ENCODE results near the gene HEXD. TPM values are rescaled to one million over a fixed set of nuclear protein-coding genes. Genes with fewer than 3 reads are reported as not detected.

The HEXD gene
- total and polyA plus RNA-seq, 5 donors from 2014 or later: 9.7 to 42.8 (median 12.0) TPM

DNA sequence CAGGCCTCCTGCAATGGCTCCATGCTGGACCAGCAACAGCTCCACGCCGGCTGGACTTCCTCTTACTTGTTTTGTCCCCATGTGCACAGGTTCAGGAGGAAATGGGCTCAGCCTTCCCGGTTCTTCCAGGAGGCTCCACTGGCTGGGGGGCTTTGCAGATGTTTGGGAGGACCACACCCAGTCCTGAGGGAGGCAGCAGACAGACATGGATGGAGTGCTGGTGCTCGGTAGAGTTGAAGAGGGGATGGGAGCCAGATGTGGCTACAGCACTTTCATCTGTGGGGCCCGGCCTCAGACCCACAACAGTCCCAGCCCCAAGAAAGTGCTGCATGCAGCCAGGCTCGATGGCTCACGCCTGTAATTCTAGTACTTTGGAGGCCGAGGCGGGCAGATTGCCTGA is 62.2 kb downstream of the HEXD start:
- Histone ChIP-seq H3K9me3 (ENCODE audit: control insufficient read depth in 2 of 2, low read length in 2 of 2) (no peaks in the 10 kb centered on the region), H3K4me1 (ENCODE audit: control insufficient read depth, insufficient read depth, low read length, poor library complexity, severe bottlenecking) (no peaks in the 10 kb centered on the region), H3K4me3 (ENCODE audit: low read depth, low read length) (no peak overlapping the region), H3K36me3 (ENCODE audit: control insufficient read depth, insufficient read depth, low read length) (peaks cover 70% of the 10 kb centered on the region), H3K27ac (ENCODE audit: insufficient read depth, low read length, poor library complexity, severe bottlenecking) (no peak overlapping the region), H3K27me3 (ENCODE audit: control insufficient read depth, insufficient read depth, low read length) (no peaks in the 10 kb centered on the region)
- Mint-ChIP-seq H3K4me3 (no peak overlapping the region), H3K4me1 (peaks cover 0 to 5% (median under 1%) of the 10 kb centered on the region in 4 donors), H3K27ac (no peak overlapping the region), H3K36me3 (peaks cover 21% of the 10 kb centered on the region), H3K9me3 (no peaks in the 10 kb centered on the region), H3K27me3 (no peaks in the 10 kb centered on the region)
- DNase-seq: no peak
- ATAC-seq (ENCODE audit: low read depth in 2 of 2): no peak

DNA sequence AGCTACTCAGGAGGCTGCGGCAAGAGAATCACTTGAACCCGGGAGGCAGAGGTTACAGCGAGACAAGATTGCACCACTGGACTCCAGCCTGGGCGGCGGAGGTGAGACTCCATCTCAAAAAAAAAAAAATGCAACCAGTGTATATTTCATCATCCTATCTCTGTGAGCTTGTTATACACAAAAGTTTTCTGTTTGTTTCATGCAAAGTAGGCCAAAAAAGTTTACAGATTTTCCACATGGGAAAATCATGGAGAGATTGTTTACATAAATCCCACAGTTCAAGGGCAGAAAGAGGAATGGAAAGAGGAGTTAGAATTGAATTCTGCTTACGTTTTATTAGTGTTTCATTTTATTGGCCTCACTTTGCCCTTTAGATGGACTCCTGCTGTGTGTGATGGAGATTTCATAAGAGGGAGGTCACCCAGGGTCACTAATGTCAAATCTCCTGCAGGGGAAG is 65.1 kb downstream of the HEXD start:
- Mint-ChIP-seq H3K27ac (peak overlapping the region in 1 of 3 donors; percentile 5), H3K36me3 (peaks cover 28% of the 10 kb centered on the region), H3K9me3 (no peaks in the 10 kb centered on the region), H3K4me3 (no peak overlapping the region), H3K4me1 (peaks cover 0 to 17% (median 4%) of the 10 kb centered on the region in 4 donors), H3K27me3 (no peaks in the 10 kb centered on the region)
- Histone ChIP-seq H3K27ac (ENCODE audit: insufficient read depth, low read length, poor library complexity, severe bottlenecking) (no peak overlapping the region), H3K9me3 (ENCODE audit: control insufficient read depth in 2 of 2, low read length in 2 of 2) (no peaks in the 10 kb centered on the region), H3K4me1 (ENCODE audit: control insufficient read depth, insufficient read depth, low read length, poor library complexity, severe bottlenecking) (peaks cover 9% of the 10 kb centered on the region), H3K27me3 (ENCODE audit: control insufficient read depth, insufficient read depth, low read length) (no peaks in the 10 kb centered on the region), H3K36me3 (ENCODE audit: control insufficient read depth, insufficient read depth, low read length) (peaks cover 82% of the 10 kb centered on the region), H3K4me3 (ENCODE audit: low read depth, low read length) (no peak overlapping the region)
- DNase-seq (no peak), ATAC-seq (ENCODE audit: low read depth in 2 of 2) (no peak)

DNA sequence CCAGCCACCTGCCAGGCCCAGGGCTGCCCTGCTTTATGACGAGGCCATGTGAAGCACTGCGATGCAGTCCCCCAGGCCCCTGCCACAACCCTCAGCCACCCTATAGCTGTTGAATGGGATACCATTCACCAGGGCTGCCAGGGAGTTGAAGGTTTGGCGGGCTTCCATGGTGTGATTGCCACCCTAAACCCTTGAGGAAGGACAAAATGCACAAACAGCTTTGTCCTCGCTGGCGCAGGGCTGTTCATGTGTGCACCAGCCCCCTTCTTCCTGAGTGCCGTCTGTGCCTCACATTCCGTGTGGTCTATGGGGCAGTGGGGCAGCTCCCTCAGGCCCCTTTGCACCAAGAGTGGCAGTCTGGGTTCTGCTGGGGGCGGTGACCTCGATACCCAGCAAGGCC is 65.7 kb downstream of the HEXD start:
- H3K27me3 Mint-ChIP-seq: no peaks in the 10 kb centered on the region
- no peak for ATAC-seq (ENCODE audit: low read depth in 2 of 2)
- no peak overlapping the region for H3K4me3 ChIP-seq (ENCODE audit: low read depth, low read length)
- H3K4me1 Mint-ChIP-seq: peaks cover 0 to 17% (median 4%) of the 10 kb centered on the region in 4 donors
- no peaks in the 10 kb centered on the region for H3K27me3 ChIP-seq (ENCODE audit: control insufficient read depth, insufficient read depth, low read length)
- H3K27ac Mint-ChIP-seq: no peak overlapping the region
- no peaks in the 10 kb centered on the region for H3K9me3 ChIP-seq (ENCODE audit: control insufficient read depth in 2 of 2, low read length in 2 of 2)
- no peak for DNase-seq
- no peak overlapping the region for H3K27ac ChIP-seq (ENCODE audit: insufficient read depth, low read length, poor library complexity, severe bottlenecking)
- peaks cover 9% of the 10 kb centered on the region for H3K4me1 ChIP-seq (ENCODE audit: control insufficient read depth, insufficient read depth, low read length, poor library complexity, severe bottlenecking)
- no peaks in the 10 kb centered on the region for H3K9me3 Mint-ChIP-seq
- H3K4me3 Mint-ChIP-seq: no peak overlapping the region
- H3K36me3 Mint-ChIP-seq: peaks cover 28% of the 10 kb centered on the region
- peaks cover 77% of the 10 kb centered on the region for H3K36me3 ChIP-seq (ENCODE audit: control insufficient read depth, insufficient read depth, low read length)

DNA sequence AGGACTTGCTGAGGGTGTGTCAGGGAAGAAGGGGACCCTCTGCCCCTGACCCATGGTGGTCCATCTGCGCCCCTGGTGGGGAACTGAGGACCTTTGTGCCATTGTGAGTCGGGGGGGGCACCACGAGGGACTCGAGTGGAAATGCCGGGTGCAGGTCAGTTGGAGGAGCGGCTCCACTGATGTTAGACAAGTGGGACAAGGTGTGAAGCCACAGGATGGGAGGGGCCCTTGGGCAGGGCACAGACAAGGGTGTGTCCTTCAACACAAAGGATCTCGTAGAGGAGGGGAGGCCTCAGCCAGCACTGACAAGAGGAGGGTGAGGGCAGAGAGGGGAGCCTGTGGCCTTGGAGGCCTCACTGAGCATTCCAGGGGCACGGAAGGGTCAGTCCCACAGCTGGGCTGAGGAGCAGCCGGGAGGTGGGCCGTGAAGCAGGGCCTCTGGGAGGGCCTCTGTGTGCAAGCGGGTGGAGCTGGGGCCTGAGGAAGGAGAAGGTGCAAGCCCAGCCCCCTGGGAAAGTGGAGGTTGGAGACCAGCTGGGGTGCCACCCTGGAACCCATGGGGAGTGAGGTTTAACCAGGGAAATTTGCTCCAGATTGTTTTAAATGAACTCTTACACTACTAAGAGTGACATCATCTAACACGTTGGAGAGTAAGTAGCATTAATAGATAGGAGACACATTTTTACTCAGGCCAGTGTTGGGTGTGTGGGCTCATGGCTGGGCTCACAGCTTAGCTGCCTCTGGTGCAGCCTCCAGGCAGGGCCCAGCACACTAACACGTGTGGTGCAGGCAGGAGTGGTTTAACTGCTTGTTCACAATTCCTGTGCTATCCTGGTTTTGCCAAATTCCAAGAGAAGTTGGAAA is 68.3 kb downstream of the HEXD start:
- H3K27ac ChIP-seq (ENCODE audit: insufficient read depth, low read length, poor library complexity, severe bottlenecking): no peak overlapping the region
- no peaks in the 10 kb centered on the region for H3K9me3 Mint-ChIP-seq
- no peak overlapping the region for H3K4me3 ChIP-seq (ENCODE audit: low read depth, low read length)
- peaks cover 0 to 16% (median 4%) of the 10 kb centered on the region in 4 donors for H3K4me1 Mint-ChIP-seq
- no peaks in the 10 kb centered on the region for H3K27me3 Mint-ChIP-seq
- ATAC-seq (ENCODE audit: low read depth in 2 of 2) (no peak), DNase-seq (peak in 1 of 3 donors; percentile 67)
- peaks cover 28% of the 10 kb centered on the region for H3K36me3 Mint-ChIP-seq
- peak overlapping the region; percentile 72 to 91 (median 82) for H3K27ac Mint-ChIP-seq
- H3K4me1 ChIP-seq (ENCODE audit: control insufficient read depth, insufficient read depth, low read length, poor library complexity, severe bottlenecking): peaks cover 9% of the 10 kb centered on the region
- no peaks in the 10 kb centered on the region for H3K9me3 ChIP-seq (ENCODE audit: control insufficient read depth in 2 of 2, low read length in 2 of 2)
- peaks cover 55% of the 10 kb centered on the region for H3K36me3 ChIP-seq (ENCODE audit: control insufficient read depth, insufficient read depth, low read length)
- H3K4me3 Mint-ChIP-seq: peak overlapping the region in 2 of 4 donors; percentile 56 to 68
- no peaks in the 10 kb centered on the region for H3K27me3 ChIP-seq (ENCODE audit: control insufficient read depth, insufficient read depth, low read length)

DNA sequence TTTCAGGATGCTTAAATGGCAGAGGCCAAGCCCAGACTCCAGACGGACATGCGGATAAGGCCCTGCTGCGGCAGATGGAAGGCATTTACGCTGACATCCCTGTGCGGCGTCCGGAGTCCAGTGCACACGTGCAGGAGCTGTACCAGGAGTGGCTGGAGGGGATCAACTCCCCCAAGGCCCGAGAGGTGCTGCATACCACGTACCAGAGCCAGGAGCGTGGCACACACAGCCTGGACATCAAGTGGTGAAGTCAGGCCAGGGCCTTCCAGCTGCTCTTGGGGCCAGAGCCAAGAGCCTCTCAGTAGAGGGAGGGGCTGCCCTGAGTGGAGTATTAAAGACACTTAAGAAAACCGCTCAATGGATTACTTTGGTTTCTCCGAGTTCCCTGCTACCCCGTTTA is 69.8 kb downstream of the HEXD start:
- Mint-ChIP-seq H3K9me3 (no peaks in the 10 kb centered on the region), H3K27me3 (no peaks in the 10 kb centered on the region), H3K36me3 (peaks cover 20% of the 10 kb centered on the region), H3K27ac (peak overlapping the region in 1 of 3 donors; percentile 24), H3K4me3 (no peak overlapping the region), H3K4me1 (peaks cover 0 to 16% (median 4%) of the 10 kb centered on the region in 4 donors)
- DNase-seq: no peak
- no peak overlapping the region for H3K4me3 ChIP-seq (ENCODE audit: low read depth, low read length)
- no peak overlapping the region for H3K27ac ChIP-seq (ENCODE audit: insufficient read depth, low read length, poor library complexity, severe bottlenecking)
- no peaks in the 10 kb centered on the region for H3K9me3 ChIP-seq (ENCODE audit: control insufficient read depth in 2 of 2, low read length in 2 of 2)
- H3K27me3 ChIP-seq (ENCODE audit: control insufficient read depth, insufficient read depth, low read length): no peaks in the 10 kb centered on the region
- H3K4me1 ChIP-seq (ENCODE audit: control insufficient read depth, insufficient read depth, low read length, poor library complexity, severe bottlenecking): peaks cover 9% of the 10 kb centered on the region
- no peak for ATAC-seq (ENCODE audit: low read depth in 2 of 2)
- peaks cover 41% of the 10 kb centered on the region for H3K36me3 ChIP-seq (ENCODE audit: control insufficient read depth, insufficient read depth, low read length)

DNA sequence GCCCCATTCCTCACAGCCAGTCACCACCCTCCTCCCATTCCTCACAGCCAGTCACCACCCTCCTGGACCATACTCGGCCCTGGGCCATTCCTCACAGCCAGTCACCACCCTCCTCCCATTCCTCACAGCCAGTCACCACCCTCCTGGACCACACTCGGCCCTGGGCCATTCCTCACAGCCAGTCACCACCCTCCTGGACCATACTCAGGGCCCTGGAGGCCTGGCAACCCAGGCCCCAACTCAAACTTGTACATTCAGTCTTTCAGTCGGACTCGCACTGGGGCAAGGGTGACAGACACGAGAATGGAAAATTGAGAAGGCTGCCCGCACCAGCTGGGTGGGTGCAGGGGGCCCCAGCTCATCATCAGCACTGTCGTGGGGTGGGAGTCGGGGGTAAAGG is 71.0 kb downstream of the HEXD start:
- Mint-ChIP-seq H3K27me3 (no peaks in the 10 kb centered on the region), H3K9me3 (no peaks in the 10 kb centered on the region), H3K36me3 (peaks cover 15% of the 10 kb centered on the region), H3K27ac (peak overlapping the region in 1 of 3 donors; percentile 1), H3K4me1 (peaks cover 0 to 17% (median 6%) of the 10 kb centered on the region in 4 donors), H3K4me3 (no peak overlapping the region)
- ATAC-seq (ENCODE audit: low read depth in 2 of 2) (no peak), DNase-seq (no peak)
- no peak overlapping the region for H3K27ac ChIP-seq (ENCODE audit: insufficient read depth, low read length, poor library complexity, severe bottlenecking)
- H3K27me3 ChIP-seq (ENCODE audit: control insufficient read depth, insufficient read depth, low read length): no peaks in the 10 kb centered on the region
- H3K4me1 ChIP-seq (ENCODE audit: control insufficient read depth, insufficient read depth, low read length, poor library complexity, severe bottlenecking): peaks cover 11% of the 10 kb centered on the region
- peaks cover 29% of the 10 kb centered on the region for H3K36me3 ChIP-seq (ENCODE audit: control insufficient read depth, insufficient read depth, low read length)
- no peak overlapping the region for H3K4me3 ChIP-seq (ENCODE audit: low read depth, low read length)
- no peaks in the 10 kb centered on the region for H3K9me3 ChIP-seq (ENCODE audit: control insufficient read depth in 2 of 2, low read length in 2 of 2)

DNA sequence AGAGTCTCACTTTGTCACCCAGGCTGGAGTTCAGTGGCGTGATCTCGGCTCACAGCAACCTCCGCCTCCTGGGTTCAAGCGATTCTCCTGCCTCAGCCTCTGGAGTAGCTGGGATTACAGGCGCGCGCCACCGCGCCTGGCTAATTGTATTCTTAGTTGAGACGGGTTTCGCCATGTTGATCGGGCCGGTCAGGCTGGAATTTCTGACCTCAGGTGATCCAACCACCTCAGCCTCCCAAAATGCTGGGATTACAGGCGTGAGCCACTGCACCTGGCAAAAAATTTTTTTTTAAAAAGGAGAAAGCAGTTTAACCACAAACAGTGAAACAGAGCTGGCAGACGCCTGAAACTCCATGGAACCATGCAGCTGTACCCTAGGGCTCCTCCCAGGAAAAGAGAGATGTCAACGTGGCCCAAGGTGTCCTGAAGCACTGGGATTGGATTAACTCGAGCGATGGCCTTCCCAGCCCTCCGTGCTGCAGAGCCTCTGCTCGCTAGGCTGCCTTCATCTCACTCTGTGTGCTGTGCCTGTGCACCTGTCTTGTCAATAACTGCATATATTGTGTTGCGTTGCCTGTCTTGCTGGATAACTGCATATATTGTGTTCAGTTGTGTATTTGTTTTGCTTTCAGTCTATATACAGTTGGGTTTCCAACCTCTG is 71.8 kb downstream of the HEXD start:
- no peaks in the 10 kb centered on the region for H3K9me3 Mint-ChIP-seq
- no peaks in the 10 kb centered on the region for H3K9me3 ChIP-seq (ENCODE audit: control insufficient read depth in 2 of 2, low read length in 2 of 2)
- no peak overlapping the region for H3K27ac Mint-ChIP-seq
- ATAC-seq (ENCODE audit: low read depth in 2 of 2): no peak
- H3K4me3 Mint-ChIP-seq: no peak overlapping the region
- no peak overlapping the region for H3K27ac ChIP-seq (ENCODE audit: insufficient read depth, low read length, poor library complexity, severe bottlenecking)
- peaks cover 15% of the 10 kb centered on the region for H3K4me1 ChIP-seq (ENCODE audit: control insufficient read depth, insufficient read depth, low read length, poor library complexity, severe bottlenecking)
- H3K27me3 Mint-ChIP-seq: peaks cover 6% of the 10 kb centered on the region
- peaks cover 20% of the 10 kb centered on the region for H3K36me3 ChIP-seq (ENCODE audit: control insufficient read depth, insufficient read depth, low read length)
- H3K27me3 ChIP-seq (ENCODE audit: control insufficient read depth, insufficient read depth, low read length): no peaks in the 10 kb centered on the region
- no peak for DNase-seq
- peaks cover 0 to 25% (median 11%) of the 10 kb centered on the region in 4 donors for H3K4me1 Mint-ChIP-seq
- H3K36me3 Mint-ChIP-seq: peaks cover 12% of the 10 kb centered on the region
- H3K4me3 ChIP-seq (ENCODE audit: low read depth, low read length): no peak overlapping the region
